GM06990 (cell line): ENCODE results near the gene TBC1D8.

Source experiments
- DNase-seq: peaks from one replicate; pipeline ENCODE4 v3.0.0-alpha.2; 2011; ENCODE audit not compliant: insufficient read length; ENCODE audit errors: extremely low read depth
- H3K27me3 ChIP-seq: replicated peaks from 2 replicates; pipeline ENCODE4 v1.6.0; 2011; ENCODE audit warnings: low read length; ENCODE audit not compliant: control insufficient read depth, insufficient read depth
- H3K36me3 ChIP-seq: 2 replicates; pipeline ENCODE4 v1.5.1; 2011; ENCODE audit warnings: low read length; ENCODE audit not compliant: control insufficient read depth, insufficient read depth
- H3K4me3 ChIP-seq: replicated peaks from 2 replicates; pipeline ENCODE4 v1.5.1; 2011; ENCODE audit warnings: low read depth, mild to moderate bottlenecking, control low read depth, low read length
- TF ChIP-seq, protein P1 (sequence below): IDR thresholded peaks from 2 replicates; pipeline ENCODE4 v1.5.1; 2011; ENCODE audit warnings: low read length, control low read depth, mild to moderate bottlenecking, inconsistent platforms; ENCODE audit not compliant: insufficient read depth, poor library complexity, severe bottlenecking

The TBC1D8 gene

GRCh38 chr2:101089942-101090799 lies 61.0 kb downstream of the TBC1D8 start:
- Histone ChIP-seq H3K4me3 (no peak overlapping the region), H3K36me3 (no peaks in the 10 kb centered on the region), H3K27me3 (no peaks in the 10 kb centered on the region)
- TF ChIP-seq, protein P1, sequence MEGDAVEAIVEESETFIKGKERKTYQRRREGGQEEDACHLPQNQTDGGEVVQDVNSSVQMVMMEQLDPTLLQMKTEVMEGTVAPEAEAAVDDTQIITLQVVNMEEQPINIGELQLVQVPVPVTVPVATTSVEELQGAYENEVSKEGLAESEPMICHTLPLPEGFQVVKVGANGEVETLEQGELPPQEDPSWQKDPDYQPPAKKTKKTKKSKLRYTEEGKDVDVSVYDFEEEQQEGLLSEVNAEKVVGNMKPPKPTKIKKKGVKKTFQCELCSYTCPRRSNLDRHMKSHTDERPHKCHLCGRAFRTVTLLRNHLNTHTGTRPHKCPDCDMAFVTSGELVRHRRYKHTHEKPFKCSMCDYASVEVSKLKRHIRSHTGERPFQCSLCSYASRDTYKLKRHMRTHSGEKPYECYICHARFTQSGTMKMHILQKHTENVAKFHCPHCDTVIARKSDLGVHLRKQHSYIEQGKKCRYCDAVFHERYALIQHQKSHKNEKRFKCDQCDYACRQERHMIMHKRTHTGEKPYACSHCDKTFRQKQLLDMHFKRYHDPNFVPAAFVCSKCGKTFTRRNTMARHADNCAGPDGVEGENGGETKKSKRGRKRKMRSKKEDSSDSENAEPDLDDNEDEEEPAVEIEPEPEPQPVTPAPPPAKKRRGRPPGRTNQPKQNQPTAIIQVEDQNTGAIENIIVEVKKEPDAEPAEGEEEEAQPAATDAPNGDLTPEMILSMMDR: no peak
- no peak for DNase-seq

DNA sequence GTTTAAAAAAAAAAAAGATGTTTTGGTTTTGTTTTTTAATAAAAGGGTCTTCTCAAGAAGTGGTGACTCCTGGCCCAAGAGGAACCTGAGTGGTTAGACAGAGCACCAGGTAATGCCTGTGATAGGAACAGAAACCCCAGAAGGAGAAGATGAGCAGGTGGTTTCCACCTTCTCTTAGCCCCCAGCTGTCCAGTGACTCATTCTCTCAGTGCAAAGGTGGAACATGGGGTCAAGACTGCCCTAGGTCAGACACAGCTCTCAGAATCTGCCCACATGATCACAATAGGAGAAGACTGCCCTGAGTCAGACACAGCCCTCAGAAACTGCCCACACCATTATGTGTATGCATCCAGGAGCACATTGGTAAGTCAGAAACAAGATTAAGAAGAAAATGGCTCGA lies 61.8 kb downstream of the TBC1D8 start:
- TF ChIP-seq, protein P1: no peak
- H3K27me3 ChIP-seq: no peaks in the 10 kb centered on the region
- no peak overlapping the region for H3K4me3 ChIP-seq
- no peaks in the 10 kb centered on the region for H3K36me3 ChIP-seq
- peak; percentile 54 for DNase-seq

DNA sequence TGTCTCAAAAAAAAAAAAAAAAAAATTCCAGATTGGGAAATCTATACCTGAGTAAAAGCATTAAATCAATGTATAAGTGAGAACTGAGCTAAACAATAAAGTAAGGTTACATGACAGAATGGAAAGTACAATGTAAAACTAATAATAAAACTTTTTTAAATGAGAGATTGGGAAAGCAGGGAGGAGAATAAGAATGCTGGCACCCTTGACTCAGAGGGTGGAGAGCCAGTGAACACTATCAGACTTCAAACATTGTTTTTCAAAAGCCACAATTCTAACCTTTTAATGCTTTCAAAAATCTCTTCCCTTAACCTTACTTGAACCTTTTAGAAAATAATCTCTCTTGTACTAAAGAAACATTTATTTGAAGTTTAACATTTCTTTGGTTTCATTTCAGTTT lies 63.5 kb downstream of the TBC1D8 start:
- H3K27me3 ChIP-seq: no peaks in the 10 kb centered on the region
- TF ChIP-seq, protein P1: no peak
- no peak overlapping the region for H3K4me3 ChIP-seq
- no peak for DNase-seq
- no peaks in the 10 kb centered on the region for H3K36me3 ChIP-seq

DNA sequence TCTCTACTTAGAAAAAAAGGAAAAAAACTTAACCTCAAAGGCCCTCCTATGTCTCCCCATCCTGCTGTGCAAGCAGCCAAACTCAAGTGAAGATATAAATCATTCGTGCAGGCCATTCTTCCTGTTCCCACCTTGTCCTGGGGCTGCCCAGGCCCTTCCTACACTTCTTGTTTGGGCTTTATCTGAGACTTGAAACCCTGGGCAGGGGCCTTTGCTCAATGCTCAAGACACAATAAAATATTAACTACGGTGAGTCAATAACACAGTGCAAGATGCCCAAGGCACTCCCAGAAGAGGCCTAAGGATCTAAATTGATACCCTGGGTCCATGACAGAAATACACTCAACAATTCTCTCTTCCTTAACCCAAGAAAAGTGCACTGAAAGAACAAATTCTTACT lies 67.6 kb downstream of the TBC1D8 start:
- Histone ChIP-seq H3K4me3 (no peak overlapping the region), H3K36me3 (no peaks in the 10 kb centered on the region)
- TF ChIP-seq, protein P1: no peak

DNA sequence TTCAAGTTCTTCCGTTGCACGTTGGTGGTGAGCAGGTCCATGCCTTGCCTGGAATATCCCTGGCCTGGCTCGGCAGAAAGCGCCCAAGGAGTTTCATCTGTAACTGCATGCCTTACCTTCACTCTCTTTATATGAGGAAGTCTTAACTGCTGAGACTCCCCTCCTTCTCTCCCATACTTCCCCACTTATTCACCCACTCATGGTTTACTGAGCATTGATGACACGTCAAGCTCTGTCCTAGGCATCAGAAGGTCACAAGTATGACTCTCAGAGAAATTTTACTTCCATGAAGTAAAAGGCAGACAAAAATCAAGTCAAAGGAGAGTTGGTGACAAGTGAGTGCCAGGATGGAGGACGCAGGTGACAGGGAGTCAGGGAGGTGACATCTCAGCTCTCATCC lies 68.2 kb downstream of the TBC1D8 start:
- H3K4me3 ChIP-seq: no peak overlapping the region
- H3K27me3 ChIP-seq: no peaks in the 10 kb centered on the region
- TF ChIP-seq, protein P1: no peak
- DNase-seq: no peak
- H3K36me3 ChIP-seq: no peaks in the 10 kb centered on the region

More for the DNA sequence above, 67.6 kb downstream of the TBC1D8 start:
- no peak for DNase-seq
- H3K27me3 ChIP-seq: no peaks in the 10 kb centered on the region
